Measurements from ENCODE around the gene MED12L.

The MED12L gene

DNA sequence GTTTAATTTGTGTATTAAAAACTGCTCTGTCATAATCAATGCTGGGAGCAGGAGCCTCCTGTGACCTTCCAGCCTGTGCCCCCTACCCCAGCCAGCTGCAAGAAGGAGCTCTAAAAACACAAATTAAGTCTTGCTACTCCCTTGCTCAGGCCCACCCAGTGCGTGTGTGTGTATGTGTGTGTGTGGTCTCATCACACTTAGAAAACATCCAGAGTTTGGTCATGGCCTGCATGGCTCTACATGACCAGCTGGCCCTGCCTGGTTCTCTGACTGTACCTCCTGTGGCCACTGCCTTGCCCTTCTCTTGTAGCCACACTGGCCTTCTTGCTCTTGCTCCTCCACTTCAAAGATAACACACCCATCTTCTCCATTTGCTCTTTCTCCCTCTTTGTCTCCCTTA, 179.1 kb downstream of the MED12L start:
- Histone ChIP-seq H3K4me3 (ENCODE audit: low read depth, low read length) (no peak overlapping the region), H3K27me3 (ENCODE audit: insufficient read depth, low read depth, severe bottlenecking) (no peaks in the 10 kb centered on the region), H3K9me3 (ENCODE audit: severe bottlenecking) (no peaks in the 10 kb centered on the region), H3K36me3 (no peaks in the 10 kb centered on the region), H3K27ac (no peak overlapping the region)
- no peak for TF ChIP-seq CTCF (IDR thresholded peaks at IDR 0.05; ENCODE audit: low read depth, low read length)
- DNase-seq: no peak

DNA sequence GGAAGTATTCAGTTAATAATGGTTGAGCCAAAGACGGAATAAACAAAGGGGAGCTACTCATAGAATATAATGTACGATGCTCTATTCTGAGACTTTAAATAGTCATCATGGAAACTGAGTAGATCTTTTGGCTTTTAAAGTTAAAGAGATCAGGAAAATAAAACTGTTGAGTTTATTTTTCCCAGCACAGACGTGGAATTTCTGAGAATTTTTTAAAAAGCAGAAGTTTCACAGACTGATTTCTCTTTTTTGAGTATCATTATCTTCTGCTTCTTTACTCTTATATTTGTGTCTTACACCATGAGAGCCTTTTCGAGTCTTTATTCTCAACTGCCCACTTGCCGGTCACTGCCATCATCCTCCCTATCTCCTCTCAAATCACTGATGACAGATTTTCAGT, 179.7 kb downstream of the MED12L start:
- DNase-seq: no peak
- no peak overlapping the region for H3K4me3 ChIP-seq (ENCODE audit: low read depth, low read length)
- no peaks in the 10 kb centered on the region for H3K27me3 ChIP-seq (ENCODE audit: insufficient read depth, low read depth, severe bottlenecking)
- H3K27ac ChIP-seq: no peak overlapping the region
- no peak for TF ChIP-seq CTCF (IDR thresholded peaks at IDR 0.05; ENCODE audit: low read depth, low read length)
- H3K9me3 ChIP-seq (ENCODE audit: severe bottlenecking): no peaks in the 10 kb centered on the region
- H3K36me3 ChIP-seq: no peaks in the 10 kb centered on the region

- H3K4me3 ChIP-seq (ENCODE audit: low read depth, low read length): no peak overlapping the region
- H3K27ac ChIP-seq: no peak overlapping the region
Measured at GRCh38 chr3:151265866-151266265, 180.4 kb downstream of the MED12L start.

DNA sequence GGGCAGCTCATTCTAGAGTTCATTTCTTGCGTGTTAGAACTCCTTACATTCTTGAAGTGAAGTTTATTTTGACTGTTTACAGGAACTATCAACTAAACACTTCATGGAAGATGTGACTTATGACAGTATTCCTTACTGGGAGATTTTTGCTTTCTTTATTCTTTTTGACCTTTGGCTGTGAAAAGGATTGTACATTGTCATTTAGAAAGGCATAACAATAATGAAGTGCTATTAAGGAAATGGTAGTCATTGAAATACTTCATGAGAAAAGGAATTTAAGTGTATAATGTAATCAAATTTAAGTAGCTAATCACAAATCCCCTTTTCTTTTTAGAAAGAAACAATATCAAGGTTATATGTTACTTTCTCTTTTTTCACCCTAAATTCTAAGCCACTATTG, 181.6 kb downstream of the MED12L start:
- DNase-seq: no peak
- Histone ChIP-seq H3K36me3 (no peaks in the 10 kb centered on the region), H3K9me3 (ENCODE audit: severe bottlenecking) (no peaks in the 10 kb centered on the region), H3K27me3 (ENCODE audit: insufficient read depth, low read depth, severe bottlenecking) (no peaks in the 10 kb centered on the region), H3K27ac (no peak overlapping the region), H3K4me3 (ENCODE audit: low read depth, low read length) (no peak overlapping the region)
- no peak for TF ChIP-seq CTCF (IDR thresholded peaks at IDR 0.05; ENCODE audit: low read depth, low read length)

More at GRCh38 chr3:151265866-151266265, 180.4 kb downstream of the MED12L start:
- no peak for TF ChIP-seq CTCF (IDR thresholded peaks at IDR 0.05; ENCODE audit: low read depth, low read length)
- DNase-seq: no peak
- H3K9me3 ChIP-seq (ENCODE audit: severe bottlenecking): no peaks in the 10 kb centered on the region
- H3K36me3 ChIP-seq: no peaks in the 10 kb centered on the region
- H3K27me3 ChIP-seq (ENCODE audit: insufficient read depth, low read depth, severe bottlenecking): no peaks in the 10 kb centered on the region

DNA sequence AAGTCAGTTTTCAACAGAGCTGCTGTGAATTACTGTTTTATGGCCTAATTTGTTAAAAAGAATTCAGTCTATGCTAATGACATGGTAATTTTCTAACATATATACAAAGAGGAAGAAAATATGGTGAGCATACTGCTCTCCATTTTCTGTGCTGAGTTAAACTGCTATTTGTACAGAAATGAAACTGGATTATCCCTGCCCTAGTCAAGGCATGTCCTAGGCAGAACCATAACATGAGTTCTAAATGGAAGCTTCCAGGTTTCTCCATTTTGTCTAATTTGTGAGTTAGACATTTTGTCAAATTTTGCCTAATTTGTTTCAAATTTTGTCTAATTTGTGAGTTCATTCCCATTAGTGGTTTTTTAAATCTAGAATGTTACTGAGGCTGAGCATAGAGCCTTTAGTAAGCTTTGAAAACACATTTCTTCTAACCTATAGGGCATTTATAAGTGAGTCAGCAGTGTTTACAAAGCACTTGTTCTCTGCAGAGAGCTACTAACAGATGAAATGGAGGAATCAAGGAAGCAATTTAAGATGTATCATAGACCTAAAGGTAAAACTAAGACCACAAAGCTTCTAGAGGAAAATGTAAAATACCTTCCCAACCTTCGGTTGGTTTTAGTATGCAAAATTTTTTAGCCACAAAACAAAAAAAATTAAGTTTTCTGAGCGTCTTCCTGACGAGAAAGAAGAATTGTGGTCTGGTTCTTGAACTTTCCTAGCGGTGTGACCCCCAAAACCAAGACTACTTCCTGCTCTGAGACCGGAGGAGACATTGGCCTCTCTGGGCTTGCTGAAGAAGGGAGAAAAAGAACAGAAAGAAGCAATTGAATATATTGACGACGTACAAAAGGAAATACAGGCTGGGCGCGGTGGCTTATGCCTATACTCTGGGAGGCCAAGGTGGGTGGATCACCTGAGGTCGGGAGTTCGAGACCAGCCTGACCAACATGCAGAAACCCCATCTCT, 183.1 kb downstream of the MED12L start:
- TF ChIP-seq CTCF (IDR thresholded peaks at IDR 0.05; ENCODE audit: low read depth, low read length): no peak
- no peak for DNase-seq
- no peak overlapping the region for H3K27ac ChIP-seq
- no peaks in the 10 kb centered on the region for H3K36me3 ChIP-seq
- H3K9me3 ChIP-seq (ENCODE audit: severe bottlenecking): no peaks in the 10 kb centered on the region
- H3K4me3 ChIP-seq (ENCODE audit: low read depth, low read length): no peak overlapping the region
- no peaks in the 10 kb centered on the region for H3K27me3 ChIP-seq (ENCODE audit: insufficient read depth, low read depth, severe bottlenecking)

Measured in WERI-Rb-1 (cell line).